RPMI7951 (cell line): ENCODE data around the gene MSGN1. TPM values are rescaled to one million over a fixed set of nuclear protein-coding genes. Genes with fewer than 3 reads are reported as not detected.

Source experiments
- DNase-seq: peaks from one replicate; pipeline ENCODE4 v3.0.0-alpha.2; 2012; ENCODE audit warnings: low read depth
- total RNA-seq: library from RNA; depleted of rRNA; stranded (reverse); fragments of >200 nt; shearing (Covaris generic); gene quantifications from 2 replicates; pipeline ENCODE4 v1.2.3, GENCODE V29; 2014; rRNA removed

MSGN1 gene
- total RNA-seq, 1 experiment from 2014 or later = not detected

DNA sequence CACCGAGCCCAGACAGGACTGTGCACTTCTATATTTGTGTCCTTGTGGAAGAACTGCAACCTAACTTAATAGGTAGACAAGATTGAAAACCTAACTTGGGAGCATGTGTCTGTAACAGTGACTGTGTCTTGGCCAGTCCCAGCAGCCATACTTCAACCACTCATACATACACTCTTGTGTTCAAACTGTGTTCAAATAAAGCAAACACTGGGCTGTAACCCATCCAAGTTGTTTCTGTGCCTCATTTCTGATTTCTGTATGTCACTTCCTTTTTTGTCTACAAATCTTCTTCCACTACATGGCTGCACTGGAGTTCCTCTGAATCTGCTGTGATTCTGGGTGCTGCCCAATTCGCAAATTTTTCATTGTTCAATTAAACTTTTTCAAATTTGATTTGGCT is 31.0 kb downstream of the MSGN1 start:
- no peak for DNase-seq

DNA sequence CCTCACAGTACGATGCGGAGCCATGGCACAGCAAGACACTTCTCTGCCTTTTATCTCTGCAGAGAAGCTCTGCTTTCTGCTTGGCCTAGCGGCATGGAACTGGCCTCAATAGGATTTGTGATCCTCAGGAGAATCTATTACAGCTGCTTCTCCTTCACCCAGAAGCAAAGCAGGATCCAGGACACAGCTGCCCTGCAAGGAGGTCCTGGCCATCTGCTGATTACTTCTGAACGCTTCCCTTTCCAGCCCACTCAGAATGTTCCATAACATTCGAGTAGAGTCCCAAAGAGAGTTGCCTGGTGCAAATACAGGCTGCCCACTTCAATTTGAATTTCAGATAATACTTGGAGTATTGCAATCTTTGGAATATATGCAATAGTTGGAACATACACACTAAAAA is 33.0 kb downstream of the MSGN1 start:
- DNase-seq = no peak

DNA sequence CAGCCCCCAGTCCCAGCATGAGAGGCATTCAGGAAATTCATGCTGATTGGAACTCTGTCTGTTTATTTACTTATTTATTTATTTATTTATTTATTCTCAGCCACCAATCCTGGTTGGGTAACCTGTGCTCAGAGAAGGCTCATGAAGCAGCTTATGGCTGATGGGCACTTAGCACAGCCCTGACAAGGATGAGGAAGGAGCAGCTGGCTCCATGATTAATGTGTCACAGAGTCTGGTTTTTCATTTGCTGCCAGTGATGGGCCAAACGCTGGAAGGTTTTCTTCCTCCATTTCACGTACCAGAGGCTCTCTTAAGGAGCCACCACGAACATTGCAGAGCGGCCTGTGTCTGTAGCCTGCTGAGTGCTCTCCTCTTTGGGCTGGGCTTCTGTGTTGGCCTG is 33.9 kb downstream of the MSGN1 start:
- no peak for DNase-seq

DNA sequence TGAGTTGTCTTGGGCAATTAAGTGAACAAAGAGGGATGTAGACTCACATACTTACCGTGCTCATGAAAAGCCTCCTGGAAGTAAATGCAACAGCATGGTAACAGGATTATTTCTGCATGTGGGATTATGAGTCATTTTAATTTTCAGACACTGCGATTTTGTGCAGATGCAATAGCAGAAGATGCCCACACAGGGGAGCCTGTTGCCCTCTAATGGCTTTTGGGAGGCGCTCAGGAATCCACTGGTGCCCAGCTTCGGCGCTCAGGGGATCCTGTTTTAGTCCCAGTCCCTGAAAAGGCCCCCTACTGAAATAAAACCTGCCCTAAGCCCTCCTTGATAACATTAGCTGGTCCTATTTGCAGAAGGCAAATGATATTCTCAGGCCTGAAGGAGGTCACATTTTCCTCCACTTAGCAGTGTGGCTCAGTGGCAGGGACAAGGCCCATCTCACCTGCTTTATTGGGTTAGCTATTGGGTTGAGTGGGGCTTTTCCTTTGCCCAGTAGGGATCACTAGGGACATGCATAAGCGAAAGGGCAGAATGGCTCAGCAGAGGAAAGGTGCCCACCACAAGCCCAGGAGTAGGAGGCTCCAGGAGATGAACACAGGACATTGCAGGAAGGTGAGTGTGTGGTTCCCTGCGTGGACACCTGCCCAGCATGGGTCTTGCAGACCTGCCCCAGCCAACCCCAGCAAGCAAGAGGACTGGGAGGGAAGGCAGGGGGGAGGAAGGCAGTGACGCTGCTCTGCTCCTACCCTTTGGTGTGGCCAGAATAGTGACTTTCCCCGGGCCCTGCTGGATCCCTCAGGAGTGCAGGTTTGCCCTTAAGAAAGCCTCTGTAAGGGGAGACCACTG is 35.7 kb downstream of the MSGN1 start:
- DNase-seq = peak; percentile 73

DNA sequence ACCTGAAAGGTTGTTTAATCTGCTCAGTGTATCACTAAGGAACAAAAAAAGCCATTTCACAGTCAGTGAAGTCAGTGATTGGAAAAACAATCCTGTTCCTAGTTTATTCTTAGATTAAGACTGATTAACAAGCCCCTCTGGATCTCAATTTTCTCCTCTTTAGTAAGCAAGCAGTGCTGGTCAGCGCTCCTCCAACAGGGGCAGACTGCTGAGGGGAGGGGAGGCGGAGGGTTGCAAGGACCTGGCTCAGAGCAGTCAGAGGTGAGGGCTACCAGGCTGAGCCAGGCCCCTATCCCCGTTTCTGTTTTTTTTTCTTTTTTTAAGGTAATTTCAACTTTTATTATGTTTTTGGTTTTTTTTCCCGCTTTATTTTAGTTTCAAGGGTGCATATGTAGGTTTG is 37.5 kb downstream of the MSGN1 start:
- no peak for DNase-seq

DNA sequence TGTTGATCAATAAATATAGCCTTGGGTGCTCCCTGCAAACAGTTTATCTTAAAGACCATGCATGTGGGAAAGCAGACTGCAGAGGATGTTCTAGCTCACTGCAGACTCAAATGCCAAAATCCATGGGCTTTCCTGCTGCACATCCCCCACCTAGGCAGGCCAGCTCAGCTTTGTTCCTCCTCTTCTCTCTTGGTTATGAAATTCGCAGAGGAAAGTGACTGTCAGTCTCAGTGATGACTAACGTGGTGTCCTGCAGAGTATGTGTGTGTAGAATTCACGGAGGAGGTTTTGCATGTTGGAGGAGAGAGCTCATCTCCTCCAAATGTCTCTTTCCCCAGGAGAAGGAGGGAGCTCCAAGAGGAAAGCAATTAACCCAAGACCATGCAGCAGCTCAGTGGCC is 40.8 kb downstream of the MSGN1 start:
- peak; percentile 60 for DNase-seq

DNA sequence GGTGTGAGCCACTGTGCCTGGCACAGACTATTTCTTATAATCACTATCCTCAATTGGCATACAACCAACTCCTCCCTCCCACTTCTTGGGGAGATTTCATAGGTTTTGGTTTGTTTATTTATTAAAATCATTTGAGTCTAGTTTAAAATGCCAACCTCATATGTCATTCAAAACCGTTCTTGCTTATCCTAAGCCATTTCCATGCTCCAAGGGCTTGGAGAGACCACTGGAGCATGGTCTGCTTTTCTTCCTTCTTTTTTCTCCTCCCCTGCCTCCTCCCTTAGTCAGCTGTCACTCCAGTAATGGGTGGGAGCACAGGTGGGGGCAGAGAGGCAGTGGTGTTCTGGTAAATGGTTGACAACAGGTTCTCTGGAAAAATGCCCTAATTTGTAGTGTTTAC is 41.8 kb downstream of the MSGN1 start:
- no peak for DNase-seq

DNA sequence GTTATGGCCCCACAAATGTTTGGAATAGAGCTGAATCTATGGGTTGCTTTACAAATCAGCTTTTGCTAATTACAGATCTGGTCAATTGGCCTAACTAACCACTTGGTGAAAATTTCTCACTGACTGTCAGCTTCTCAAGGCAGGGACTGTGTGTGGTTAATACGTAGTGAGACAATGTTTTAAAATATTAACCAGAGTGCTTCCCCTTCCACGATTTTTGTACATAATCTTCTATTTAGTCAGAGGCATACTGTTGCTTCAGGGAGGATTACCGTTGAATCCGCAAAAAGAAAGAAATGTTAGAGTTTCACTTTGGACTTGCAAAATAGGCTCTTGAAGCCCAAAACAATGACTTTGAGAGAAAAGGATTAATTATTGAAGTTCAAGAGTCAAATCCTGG is 47.3 kb downstream of the MSGN1 start:
- DNase-seq = no peak

DNA sequence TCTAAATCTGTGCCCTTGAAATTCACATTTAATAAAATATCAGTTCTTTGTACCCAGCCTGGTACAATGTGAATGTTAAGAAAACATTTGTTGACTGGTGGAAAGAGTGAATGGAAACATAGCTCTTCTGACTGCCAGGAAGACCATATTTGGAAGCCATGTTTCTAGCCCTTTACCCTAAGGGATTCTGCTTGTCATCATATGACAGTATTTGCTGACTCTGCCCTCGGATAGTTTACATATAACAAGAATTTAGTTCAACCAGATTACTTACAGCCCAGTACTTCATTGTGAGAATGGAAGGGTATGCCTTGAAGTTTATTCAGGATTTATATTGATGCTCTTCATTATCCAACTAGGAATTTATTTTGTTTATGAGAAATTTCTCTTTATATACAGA is 48.4 kb downstream of the MSGN1 start:
- no peak for DNase-seq

DNA sequence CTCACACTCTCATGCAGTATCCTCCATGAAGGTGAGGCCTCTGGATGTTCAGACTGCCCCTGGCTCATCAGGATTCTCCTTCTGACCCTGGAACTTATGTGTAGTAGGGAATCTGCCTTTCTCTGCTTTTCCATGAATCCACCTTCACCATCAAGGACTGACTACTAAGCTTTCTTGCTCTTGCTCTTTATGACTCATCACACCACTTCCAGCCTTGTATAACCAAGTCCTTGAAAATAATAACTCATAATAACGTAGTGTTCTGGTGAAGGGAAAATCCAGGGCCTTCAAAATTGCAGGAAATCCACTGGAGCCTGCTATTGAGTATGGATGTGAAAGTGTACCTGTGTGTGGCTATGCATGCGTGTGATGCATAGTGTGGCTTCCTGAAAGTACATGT is 50.9 kb downstream of the MSGN1 start:
- DNase-seq = no peak

Other genes with a start within 250 kb of the MSGN1 start
- 23.9 and 28.5 TPM in 2 replicates for gene SMC6, start 62.6 kb upstream of the MSGN1 start, total RNA-seq
- gene GEN1, start 62.3 kb upstream of the MSGN1 start, total RNA-seq = 20.4 and 31.7 TPM in 2 replicates
- 44.5 and 52.8 TPM in 2 replicates for gene KCNS3, start 62.2 kb downstream of the MSGN1 start, total RNA-seq